ENCODE results near the gene PLEKHA6. TPM values are rescaled to one million over a fixed set of nuclear protein-coding genes. Genes with fewer than 3 reads are reported as not detected.

The PLEKHA6 gene
- total RNA-seq, 1 experiment from 2014 or later, result 2.1 TPM

- WGBS (ENCODE audit: extremely low coverage, insufficient read length, low lambda C conversion rate), result no CpG with 5 or more reads among the region's 4 CpGs
- Histone ChIP-seq H2BK12ac (ENCODE audit: insufficient read length, low read depth, low read length) (no peak overlapping the region), H2AK5ac (ENCODE audit: insufficient read length, low read length) (no peak overlapping the region), H3K9me3 (ENCODE audit: control insufficient read depth, low read depth, low read length) (no peaks in the 10 kb centered on the region), H2AFZ (ENCODE audit: low read length) (no peak overlapping the region), H3K23me2 (ENCODE audit: insufficient read length, low read depth, low read length, poor library complexity, severe bottlenecking) (no peaks in the 10 kb centered on the region), H3K79me2 (ENCODE audit: insufficient read depth, low read length) (no peaks in the 10 kb centered on the region), H3K4ac (ENCODE audit: low read depth, low read length) (no peak overlapping the region), H2BK120ac (ENCODE audit: low read depth, low read length, poor library complexity, severe bottlenecking) (no peak overlapping the region), H3K4me2 (ENCODE audit: insufficient read depth, insufficient read length, low read length) (no peak overlapping the region), H3K18ac (ENCODE audit: insufficient read length, low read depth, low read length) (no peak overlapping the region), H3K79me1 (ENCODE audit: insufficient read depth, low read depth, low read length, poor library complexity, severe bottlenecking) (no peaks in the 10 kb centered on the region), H4K8ac (replicated peaks; ENCODE audit: insufficient read length, low read depth, low read length) (no peak overlapping the region), H4K5ac (ENCODE audit: insufficient read length, low read depth, low read length) (no peak overlapping the region), H2BK5ac (ENCODE audit: insufficient read length, low read length) (no peak overlapping the region), H4K20me1 (ENCODE audit: control insufficient read depth, insufficient read depth, insufficient read length) (no peaks in the 10 kb centered on the region), H2BK15ac (ENCODE audit: low read depth, low read length) (no peak overlapping the region), H3K4me1 (ENCODE audit: insufficient read depth, low read length) (no peaks in the 10 kb centered on the region; the same call in 1 of the 2 replicates), H2BK20ac (ENCODE audit: low read depth, low read length, poor library complexity, severe bottlenecking) (no peak overlapping the region), H3K9ac (ENCODE audit: extremely low read depth, insufficient read length, low read length) (peak overlapping the region; percentile 23), H3K23ac (ENCODE audit: insufficient read length, low read depth, low read length) (no peak overlapping the region), H3K27ac (ENCODE audit: insufficient read length, low read depth, low read length) (no peak overlapping the region), H3K14ac (ENCODE audit: insufficient read depth, low read length) (no peak overlapping the region), H4K91ac (ENCODE audit: insufficient read length, low read depth, low read length) (no peak overlapping the region), H3T11ph (ENCODE audit: low read length) (no peak overlapping the region), H3K56ac (ENCODE audit: insufficient read length, low read depth, low read length) (no peak overlapping the region), H3K27me3 (ENCODE audit: insufficient read depth, low read length) (no peaks in the 10 kb centered on the region)
- TF ChIP-seq, protein P1, sequence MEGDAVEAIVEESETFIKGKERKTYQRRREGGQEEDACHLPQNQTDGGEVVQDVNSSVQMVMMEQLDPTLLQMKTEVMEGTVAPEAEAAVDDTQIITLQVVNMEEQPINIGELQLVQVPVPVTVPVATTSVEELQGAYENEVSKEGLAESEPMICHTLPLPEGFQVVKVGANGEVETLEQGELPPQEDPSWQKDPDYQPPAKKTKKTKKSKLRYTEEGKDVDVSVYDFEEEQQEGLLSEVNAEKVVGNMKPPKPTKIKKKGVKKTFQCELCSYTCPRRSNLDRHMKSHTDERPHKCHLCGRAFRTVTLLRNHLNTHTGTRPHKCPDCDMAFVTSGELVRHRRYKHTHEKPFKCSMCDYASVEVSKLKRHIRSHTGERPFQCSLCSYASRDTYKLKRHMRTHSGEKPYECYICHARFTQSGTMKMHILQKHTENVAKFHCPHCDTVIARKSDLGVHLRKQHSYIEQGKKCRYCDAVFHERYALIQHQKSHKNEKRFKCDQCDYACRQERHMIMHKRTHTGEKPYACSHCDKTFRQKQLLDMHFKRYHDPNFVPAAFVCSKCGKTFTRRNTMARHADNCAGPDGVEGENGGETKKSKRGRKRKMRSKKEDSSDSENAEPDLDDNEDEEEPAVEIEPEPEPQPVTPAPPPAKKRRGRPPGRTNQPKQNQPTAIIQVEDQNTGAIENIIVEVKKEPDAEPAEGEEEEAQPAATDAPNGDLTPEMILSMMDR (conservative IDR thresholded peaks at IDR 0.05), result no peak
- Mint-ChIP-seq H3K27me3 (ENCODE audit: low read depth) (no peaks in the 10 kb centered on the region; the same call in none of the 2 replicates), H3K27ac (no peak overlapping the region), H3K36me3 (ENCODE audit: insufficient read depth in 1 of 3, low read depth in 3 of 3) (no peaks in the 10 kb centered on the region), H3K4me1 (peaks cover 28 to 29% of the 10 kb centered on the region in 2 experiments), H3K4me3 (no peak overlapping the region), H3K9me3 (no peaks in the 10 kb centered on the region)
- DNase-seq, result no peak
Observed at GRCh38 chr1:204202481-204202880, 157.2 kb downstream of the PLEKHA6 start.
